Measurements from ENCODE around the gene CABP1. TPM values are rescaled to one million over a fixed set of nuclear protein-coding genes. Genes with fewer than 3 reads are reported as not detected.

Gene CABP1
- total and polyA plus RNA-seq, 2 donors = 0.24 to 1.0 TPM

GRCh38 chr12:120649442-120650232 is 9.2 kb downstream of the CABP1 start:
- Histone ChIP-seq H3K27me3 (ENCODE audit: control insufficient read depth in 2 of 2, insufficient read depth in 1 of 2, low read length in 1 of 2) (peaks cover 21 to 81% of the 10 kb centered on the region in 2 donors), H3K9me3 (ENCODE audit: control insufficient read depth in 2 of 2, insufficient read depth in 1 of 2, low read length in 1 of 2) (peaks cover 0 to 3% of the 10 kb centered on the region in 2 donors), H3K4me3 (ENCODE audit: low read length in 2 of 2) (no peak overlapping the region), H3K27ac (ENCODE audit: low read depth in 1 of 2, low read length in 1 of 2) (no peak overlapping the region), H3K36me3 (ENCODE audit: control insufficient read depth in 2 of 2, insufficient read depth in 2 of 2, low read length in 1 of 2) (no peaks in the 10 kb centered on the region), H3K4me1 (ENCODE audit: control insufficient read depth in 2 of 2, insufficient read depth in 2 of 2, low read length in 2 of 2) (peaks cover 0 to 11% of the 10 kb centered on the region in 2 donors)
- 12% methylated on average over 33 of the region's 33 CpGs for WGBS
- no peak for DNase-seq (ENCODE audit: low read depth in 6 of 9, low spot score in 9 of 9)

- H3K36me3 ChIP-seq (ENCODE audit: control insufficient read depth in 2 of 2, insufficient read depth in 2 of 2, low read length in 1 of 2) = no peaks in the 10 kb centered on the region
- H3K9me3 ChIP-seq (ENCODE audit: control insufficient read depth in 2 of 2, insufficient read depth in 1 of 2, low read length in 1 of 2) = peaks cover 0 to 3% of the 10 kb centered on the region in 2 donors
- WGBS = 71% methylated on average over 12 of the region's 12 CpGs
- peaks cover 0 to 11% of the 10 kb centered on the region in 2 donors for H3K4me1 ChIP-seq (ENCODE audit: control insufficient read depth in 2 of 2, insufficient read depth in 2 of 2, low read length in 2 of 2)
- peaks cover 19 to 76% of the 10 kb centered on the region in 2 donors for H3K27me3 ChIP-seq (ENCODE audit: control insufficient read depth in 2 of 2, insufficient read depth in 1 of 2, low read length in 1 of 2)
- H3K4me3 ChIP-seq (ENCODE audit: low read length in 2 of 2) = no peak overlapping the region
- no peak overlapping the region for H3K27ac ChIP-seq (ENCODE audit: low read depth in 1 of 2, low read length in 1 of 2)
- DNase-seq (ENCODE audit: low read depth in 6 of 9, low spot score in 9 of 9) = no peak
These were observed 9.8 kb downstream of the CABP1 start for GRCh38 chr12:120650233-120650690.

GRCh38 chr12:120651821-120652220 is 11.4 kb downstream of the CABP1 start:
- Histone ChIP-seq H3K4me1 (ENCODE audit: control insufficient read depth in 2 of 2, insufficient read depth in 2 of 2, low read length in 2 of 2) (peaks cover 0 to 11% of the 10 kb centered on the region in 2 donors), H3K9me3 (ENCODE audit: control insufficient read depth in 2 of 2, insufficient read depth in 1 of 2, low read length in 1 of 2) (peaks cover 0 to 3% of the 10 kb centered on the region in 2 donors), H3K4me3 (ENCODE audit: low read length in 2 of 2) (no peak overlapping the region), H3K27ac (ENCODE audit: low read depth in 1 of 2, low read length in 1 of 2) (no peak overlapping the region), H3K27me3 (ENCODE audit: control insufficient read depth in 2 of 2, insufficient read depth in 1 of 2, low read length in 1 of 2) (peaks cover 11 to 63% of the 10 kb centered on the region in 2 donors), H3K36me3 (ENCODE audit: control insufficient read depth in 2 of 2, insufficient read depth in 2 of 2, low read length in 1 of 2) (no peaks in the 10 kb centered on the region)
- DNase-seq (ENCODE audit: low read depth in 6 of 9, low spot score in 9 of 9) = no peak
- 87% methylated on average over 5 of the region's 5 CpGs for WGBS

GRCh38 chr12:120652656-120653435 is 12.4 kb downstream of the CABP1 start:
- DNase-seq (ENCODE audit: low read depth in 6 of 9, low spot score in 9 of 9) = no peak
- no peak overlapping the region for H3K27ac ChIP-seq (ENCODE audit: low read depth in 1 of 2, low read length in 1 of 2)

GRCh38 chr12:120653611-120654010 is 13.2 kb downstream of the CABP1 start:
- Histone ChIP-seq H3K27ac (ENCODE audit: low read depth in 1 of 2, low read length in 1 of 2) (no peak overlapping the region), H3K4me1 (ENCODE audit: control insufficient read depth in 2 of 2, insufficient read depth in 2 of 2, low read length in 2 of 2) (peaks cover 0 to 11% of the 10 kb centered on the region in 2 donors), H3K4me3 (ENCODE audit: low read length in 2 of 2) (no peak overlapping the region), H3K36me3 (ENCODE audit: control insufficient read depth in 2 of 2, insufficient read depth in 2 of 2, low read length in 1 of 2) (no peaks in the 10 kb centered on the region), H3K27me3 (ENCODE audit: control insufficient read depth in 2 of 2, insufficient read depth in 1 of 2, low read length in 1 of 2) (peaks cover 11 to 51% of the 10 kb centered on the region in 2 donors), H3K9me3 (ENCODE audit: control insufficient read depth in 2 of 2, insufficient read depth in 1 of 2, low read length in 1 of 2) (peaks cover 0 to 3% of the 10 kb centered on the region in 2 donors)
- no peak for DNase-seq (ENCODE audit: low read depth in 6 of 9, low spot score in 9 of 9)
- WGBS = 98% methylated on average over 11 of the region's 11 CpGs

More at GRCh38 chr12:120652656-120653435, 12.4 kb downstream of the CABP1 start:
- peaks cover 0 to 3% of the 10 kb centered on the region in 2 donors for H3K9me3 ChIP-seq (ENCODE audit: control insufficient read depth in 2 of 2, insufficient read depth in 1 of 2, low read length in 1 of 2)
- peaks cover 11 to 59% of the 10 kb centered on the region in 2 donors for H3K27me3 ChIP-seq (ENCODE audit: control insufficient read depth in 2 of 2, insufficient read depth in 1 of 2, low read length in 1 of 2)
- 87% methylated on average over 10 of the region's 10 CpGs for WGBS
- H3K4me3 ChIP-seq (ENCODE audit: low read length in 2 of 2) = no peak overlapping the region
- H3K36me3 ChIP-seq (ENCODE audit: control insufficient read depth in 2 of 2, insufficient read depth in 2 of 2, low read length in 1 of 2) = no peaks in the 10 kb centered on the region
- peaks cover 0 to 11% of the 10 kb centered on the region in 2 donors for H3K4me1 ChIP-seq (ENCODE audit: control insufficient read depth in 2 of 2, insufficient read depth in 2 of 2, low read length in 2 of 2)

GRCh38 chr12:120654656-120655055 is 14.2 kb downstream of the CABP1 start:
- H3K27ac ChIP-seq (ENCODE audit: low read depth in 1 of 2, low read length in 1 of 2) = no peak overlapping the region
- 94% methylated on average over 10 of the region's 10 CpGs for WGBS
- H3K36me3 ChIP-seq (ENCODE audit: control insufficient read depth in 2 of 2, insufficient read depth in 2 of 2, low read length in 1 of 2) = no peaks in the 10 kb centered on the region

GRCh38 chr12:120656008-120656407 is 15.6 kb downstream of the CABP1 start:
- no peak for DNase-seq (ENCODE audit: low read depth in 6 of 9, low spot score in 9 of 9)
- H3K9me3 ChIP-seq (ENCODE audit: control insufficient read depth in 2 of 2, insufficient read depth in 1 of 2, low read length in 1 of 2) = no peaks in the 10 kb centered on the region
- H3K27ac ChIP-seq (ENCODE audit: low read depth in 1 of 2, low read length in 1 of 2) = no peak overlapping the region
- H3K4me3 ChIP-seq (ENCODE audit: low read length in 2 of 2) = no peak overlapping the region
- H3K27me3 ChIP-seq (ENCODE audit: control insufficient read depth in 2 of 2, insufficient read depth in 1 of 2, low read length in 1 of 2) = peaks cover 2 to 32% of the 10 kb centered on the region in 2 donors
- H3K36me3 ChIP-seq (ENCODE audit: control insufficient read depth in 2 of 2, insufficient read depth in 2 of 2, low read length in 1 of 2) = no peaks in the 10 kb centered on the region
- 97% methylated on average over 14 of the region's 14 CpGs for WGBS
- no peaks in the 10 kb centered on the region for H3K4me1 ChIP-seq (ENCODE audit: control insufficient read depth in 2 of 2, insufficient read depth in 2 of 2, low read length in 2 of 2)

More at GRCh38 chr12:120654656-120655055, 14.2 kb downstream of the CABP1 start:
- Histone ChIP-seq H3K9me3 (ENCODE audit: control insufficient read depth in 2 of 2, insufficient read depth in 1 of 2, low read length in 1 of 2) (peaks cover 0 to 3% of the 10 kb centered on the region in 2 donors), H3K4me1 (ENCODE audit: control insufficient read depth in 2 of 2, insufficient read depth in 2 of 2, low read length in 2 of 2) (peaks cover 0 to 2% of the 10 kb centered on the region in 2 donors), H3K27me3 (ENCODE audit: control insufficient read depth in 2 of 2, insufficient read depth in 1 of 2, low read length in 1 of 2) (peaks cover 7 to 42% of the 10 kb centered on the region in 2 donors), H3K4me3 (ENCODE audit: low read length in 2 of 2) (no peak overlapping the region)
- DNase-seq (ENCODE audit: low read depth in 6 of 9, low spot score in 9 of 9) = no peak

GRCh38 chr12:120658286-120659150 is 18.1 kb downstream of the CABP1 start:
- no peak for DNase-seq (ENCODE audit: low read depth in 6 of 9, low spot score in 9 of 9)
- H3K27me3 ChIP-seq (ENCODE audit: control insufficient read depth in 2 of 2, insufficient read depth in 1 of 2, low read length in 1 of 2) = peaks cover 0 to 11% of the 10 kb centered on the region in 2 donors
- WGBS = 96% methylated on average over 22 of the region's 22 CpGs
- no peaks in the 10 kb centered on the region for H3K9me3 ChIP-seq (ENCODE audit: control insufficient read depth in 2 of 2, insufficient read depth in 1 of 2, low read length in 1 of 2)
- no peaks in the 10 kb centered on the region for H3K36me3 ChIP-seq (ENCODE audit: control insufficient read depth in 2 of 2, insufficient read depth in 2 of 2, low read length in 1 of 2)
- H3K4me1 ChIP-seq (ENCODE audit: control insufficient read depth in 2 of 2, insufficient read depth in 2 of 2, low read length in 2 of 2) = no peaks in the 10 kb centered on the region
- H3K27ac ChIP-seq (ENCODE audit: low read depth in 1 of 2, low read length in 1 of 2) = no peak overlapping the region
- no peak overlapping the region for H3K4me3 ChIP-seq (ENCODE audit: low read length in 2 of 2)

Data from thymus (tissue), 11 donors.